OCI-LY1 (cell line): ENCODE measurements around the gene ING3.

Experiments
- H2AFZ ChIP-seq: fragments of 200-600 bp; sonication (generic), shearing (Covaris generic); 2 replicates; pipeline ENCODE4 v1.6.0; 2014; ENCODE audit warnings: antibody characterized with exemption, mild to moderate bottlenecking, low read length
- H3F3A ChIP-seq: fragments of 200-600 bp; sonication (generic), shearing (Covaris generic); 2 replicates; pipeline ENCODE4 v1.6.0; 2014; ENCODE audit warnings: mild to moderate bottlenecking, antibody characterized with exemption, low read length, moderate library complexity; ENCODE audit not compliant: insufficient read depth
- H3K27ac ChIP-seq: fragments of 200-600 bp; sonication (generic); 2 replicates; pipeline ENCODE4 v1.5.1; 2014; ENCODE audit warnings: low read length, mixed run types, mild to moderate bottlenecking, low read depth; ENCODE audit not compliant: poor library complexity, severe bottlenecking
- H3K27me3 ChIP-seq: fragments of 200-600 bp; sonication (generic); 2 replicates; pipeline ENCODE4 v1.6.0; 2014; ENCODE audit warnings: antibody characterized with exemption, mild to moderate bottlenecking, low read length, moderate library complexity; ENCODE audit not compliant: insufficient read depth
- H3K36me3 ChIP-seq: fragments of 200-600 bp; sonication (generic); 2 replicates; pipeline ENCODE4 v1.6.1; 2014; ENCODE audit warnings: mild to moderate bottlenecking, antibody characterized with exemption, low read length, moderate library complexity, mixed read lengths; ENCODE audit not compliant: insufficient read depth
- H3K4me1 ChIP-seq: fragments of 200-600 bp; sonication (generic); 2 replicates; pipeline ENCODE4 v1.5.1; 2014; ENCODE audit warnings: mild to moderate bottlenecking, low read length, moderate library complexity; ENCODE audit not compliant: insufficient read depth, severe bottlenecking
- H3K4me2 ChIP-seq: fragments of 200-600 bp; sonication (generic), shearing (Covaris generic); 2 replicates; pipeline ENCODE4 v1.6.1; 2014; ENCODE audit warnings: low read length
- H3K4me3 ChIP-seq: fragments of 200-600 bp; sonication (generic); 2 replicates; pipeline ENCODE4 v1.5.1; 2014; ENCODE audit warnings: low read length, low read depth, mild to moderate bottlenecking, mixed read lengths; ENCODE audit not compliant: poor library complexity, severe bottlenecking
- H3K79me2 ChIP-seq: fragments of 200-600 bp; shearing (Covaris generic); 2 replicates; pipeline ENCODE4 v1.6.1; 2016; ENCODE audit warnings: mixed run types, low read length, mixed read lengths; ENCODE audit not compliant: insufficient read depth
- H3K9ac ChIP-seq: fragments of 200-600 bp; sonication (generic), shearing (Covaris generic); 2 replicates; pipeline ENCODE4 v1.6.1; 2014; ENCODE audit warnings: mild to moderate bottlenecking, low read length, mixed read lengths
- H3K9me2 ChIP-seq: fragments of 200-600 bp; sonication (generic), shearing (Covaris generic); 2 replicates; pipeline ENCODE4 v1.6.1; 2014; ENCODE audit warnings: low read depth, mild to moderate bottlenecking, low read length, mixed read lengths
- H3K9me3 ChIP-seq: fragments of 200-600 bp; shearing (Covaris generic); 2 replicates; pipeline ENCODE4 v1.6.1; 2014; ENCODE audit warnings: low read length, mixed read lengths
- H4K20me1 ChIP-seq: fragments of 200-600 bp; sonication (generic), shearing (Covaris generic); 2 replicates; pipeline ENCODE4 v1.6.0; 2016; ENCODE audit warnings: mild to moderate bottlenecking, low read length; ENCODE audit not compliant: insufficient read depth
- EZH2 ChIP-seq: fragments of 200-600 bp; sonication (generic), shearing (Covaris generic); IDR thresholded peaks from 2 replicates; pipeline ENCODE4 v1.8.0; 2017; ENCODE audit warnings: borderline replicate concordance, mixed run types, mild to moderate bottlenecking, antibody characterized with exemption, low read length, moderate library complexity, mixed read lengths
- TF ChIP-seq, protein P1 (sequence below): fragments of 200-600 bp; sonication (generic), shearing (Covaris generic); IDR thresholded peaks from 2 replicates; pipeline ENCODE4 v1.5.1; 2017; ENCODE audit warnings: mild to moderate bottlenecking, antibody characterized with exemption, low read length, moderate library complexity, mixed read lengths

ING3 gene

DNA sequence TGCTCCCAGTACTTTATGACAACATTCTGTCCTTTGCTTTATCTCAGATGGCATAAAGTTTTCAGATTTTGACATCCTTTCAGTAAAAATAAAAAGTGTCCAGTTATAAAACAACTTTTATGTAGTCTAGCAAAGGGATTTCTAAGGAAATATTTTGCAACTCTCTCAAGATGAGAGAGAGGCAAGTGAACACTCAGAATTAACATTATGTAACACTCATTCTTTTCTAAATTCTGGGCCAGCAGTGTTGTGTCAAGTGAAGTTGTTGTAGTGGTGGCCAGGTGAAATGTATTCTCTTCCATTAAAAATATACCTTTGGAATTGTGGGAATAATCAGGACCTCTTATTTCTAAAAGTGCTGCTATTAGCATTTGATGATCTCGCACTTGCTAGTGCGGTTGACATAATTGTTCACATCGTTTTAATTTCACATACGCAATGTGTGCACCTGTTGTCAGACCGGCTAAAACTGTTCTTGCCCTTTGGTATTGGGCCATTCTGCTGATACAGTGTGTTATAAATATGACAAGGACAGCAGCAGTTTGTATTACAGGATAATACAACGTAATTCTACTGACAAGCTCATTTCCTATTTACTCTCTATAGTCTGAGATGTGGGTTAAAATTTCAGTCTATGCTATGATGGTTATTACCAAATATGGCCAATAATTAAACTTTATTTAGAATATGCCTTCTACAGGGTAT is 61.7 kb downstream of the ING3 start:
- Histone ChIP-seq H3K36me3 (no peaks in the 10 kb centered on the region), H3K4me3 (no peak overlapping the region)
- TF ChIP-seq, protein P1, sequence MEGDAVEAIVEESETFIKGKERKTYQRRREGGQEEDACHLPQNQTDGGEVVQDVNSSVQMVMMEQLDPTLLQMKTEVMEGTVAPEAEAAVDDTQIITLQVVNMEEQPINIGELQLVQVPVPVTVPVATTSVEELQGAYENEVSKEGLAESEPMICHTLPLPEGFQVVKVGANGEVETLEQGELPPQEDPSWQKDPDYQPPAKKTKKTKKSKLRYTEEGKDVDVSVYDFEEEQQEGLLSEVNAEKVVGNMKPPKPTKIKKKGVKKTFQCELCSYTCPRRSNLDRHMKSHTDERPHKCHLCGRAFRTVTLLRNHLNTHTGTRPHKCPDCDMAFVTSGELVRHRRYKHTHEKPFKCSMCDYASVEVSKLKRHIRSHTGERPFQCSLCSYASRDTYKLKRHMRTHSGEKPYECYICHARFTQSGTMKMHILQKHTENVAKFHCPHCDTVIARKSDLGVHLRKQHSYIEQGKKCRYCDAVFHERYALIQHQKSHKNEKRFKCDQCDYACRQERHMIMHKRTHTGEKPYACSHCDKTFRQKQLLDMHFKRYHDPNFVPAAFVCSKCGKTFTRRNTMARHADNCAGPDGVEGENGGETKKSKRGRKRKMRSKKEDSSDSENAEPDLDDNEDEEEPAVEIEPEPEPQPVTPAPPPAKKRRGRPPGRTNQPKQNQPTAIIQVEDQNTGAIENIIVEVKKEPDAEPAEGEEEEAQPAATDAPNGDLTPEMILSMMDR = no peak
- no peak for TF ChIP-seq EZH2

GRCh38 chr7:121012919-121013318 is 62.3 kb downstream of the ING3 start:
- no peaks in the 10 kb centered on the region for H3K9me2 ChIP-seq
- no peaks in the 10 kb centered on the region for H3K9me3 ChIP-seq
- no peak overlapping the region for H3K4me3 ChIP-seq
- H3K36me3 ChIP-seq = no peaks in the 10 kb centered on the region
- H3K27me3 ChIP-seq = no peaks in the 10 kb centered on the region
- H2AFZ ChIP-seq = no peak overlapping the region
- H3K4me1 ChIP-seq = no peaks in the 10 kb centered on the region
- H3K79me2 ChIP-seq = no peaks in the 10 kb centered on the region
- H3K9ac ChIP-seq = no peak overlapping the region
- no peaks in the 10 kb centered on the region for H4K20me1 ChIP-seq
- no peak overlapping the region for H3K4me2 ChIP-seq
- no peaks in the 10 kb centered on the region for H3F3A ChIP-seq
- TF ChIP-seq EZH2 = no peak
- TF ChIP-seq, protein P1 = no peak
- H3K27ac ChIP-seq = no peak overlapping the region

More for the DNA sequence above, 61.7 kb downstream of the ING3 start:
- Histone ChIP-seq H3K4me1 (no peaks in the 10 kb centered on the region), H4K20me1 (no peaks in the 10 kb centered on the region), H3K9me3 (no peaks in the 10 kb centered on the region), H2AFZ (no peak overlapping the region), H3K27ac (no peak overlapping the region), H3F3A (no peaks in the 10 kb centered on the region), H3K27me3 (no peaks in the 10 kb centered on the region), H3K9me2 (no peaks in the 10 kb centered on the region), H3K79me2 (no peaks in the 10 kb centered on the region), H3K4me2 (no peak overlapping the region), H3K9ac (no peak overlapping the region)

DNA sequence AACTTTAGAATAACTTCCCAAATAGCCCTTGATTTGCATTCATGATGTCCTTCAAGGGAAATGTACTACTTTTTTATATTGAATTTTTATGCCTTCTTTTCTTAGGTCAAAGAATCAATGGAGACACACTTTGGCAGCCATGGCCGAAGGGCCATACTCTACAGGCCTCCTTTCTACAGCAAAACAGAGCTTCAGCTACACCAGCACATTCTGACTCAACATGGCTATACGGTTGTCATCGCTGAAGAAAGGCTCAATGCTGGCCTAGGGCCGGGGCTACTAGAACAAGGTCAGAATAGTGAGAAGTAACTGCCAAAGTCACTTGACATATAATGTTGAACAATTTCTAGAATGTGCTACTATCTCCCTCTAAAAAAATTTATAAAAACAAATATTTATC is 65.0 kb downstream of the ING3 start:
- no peaks in the 10 kb centered on the region for H3K27me3 ChIP-seq
- H3K9me2 ChIP-seq = no peaks in the 10 kb centered on the region
- no peak overlapping the region for H3K4me2 ChIP-seq
- TF ChIP-seq EZH2 = no peak
- TF ChIP-seq, protein P1 = no peak
- no peaks in the 10 kb centered on the region for H3F3A ChIP-seq
- no peaks in the 10 kb centered on the region for H3K4me1 ChIP-seq
- H3K9me3 ChIP-seq = no peaks in the 10 kb centered on the region
- no peak overlapping the region for H3K4me3 ChIP-seq
- H3K27ac ChIP-seq = no peak overlapping the region
- H2AFZ ChIP-seq = no peak overlapping the region
- H3K36me3 ChIP-seq = no peaks in the 10 kb centered on the region
- no peak overlapping the region for H3K9ac ChIP-seq
- no peaks in the 10 kb centered on the region for H3K79me2 ChIP-seq
- no peaks in the 10 kb centered on the region for H4K20me1 ChIP-seq
